GM19328 (cell line): ENCODE data around the gene CSNK2B.
A peak's percentile ranks its signal among the peaks of the same experiment; 100 is the strongest.

Source experiments
- ATAC-seq: cut with Tn5 transposase; IDR thresholded peaks from one replicate; pipeline ENCODE4 v1.9.1; 2021; ENCODE audit warnings: mild to moderate bottlenecking, moderate library complexity; ENCODE audit not compliant: unreplicated experiment

Gene CSNK2B

GRCh38 chr6:31665501-31666336 lies at the start of gene CSNK2B:
TSS of gene CSNK2B (plus strand) at chr6:31666080. CDS start at chr6:31666832, 752 bp downstream.
- peak; percentile 79 for ATAC-seq

DNA sequence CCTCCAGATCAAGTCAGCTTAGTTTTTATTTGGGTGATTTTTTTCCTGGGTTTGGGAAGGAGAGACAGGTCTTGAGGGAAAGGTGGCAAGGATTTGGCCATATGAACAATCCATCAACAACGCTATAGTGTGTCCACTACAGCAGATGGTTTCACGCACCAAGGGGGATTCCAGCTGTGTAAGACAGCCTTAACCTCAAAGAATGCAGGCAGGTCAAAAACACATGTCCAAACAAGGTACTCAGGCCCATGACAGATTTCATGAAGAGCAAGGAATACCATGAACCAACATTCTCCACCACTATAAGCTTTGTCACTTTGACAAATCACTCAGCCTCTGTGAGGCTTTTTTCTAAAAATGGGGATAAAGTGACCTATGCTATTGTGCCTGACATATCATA lies 48.9 kb upstream of the CSNK2B start:
- ATAC-seq = no peak

DNA sequence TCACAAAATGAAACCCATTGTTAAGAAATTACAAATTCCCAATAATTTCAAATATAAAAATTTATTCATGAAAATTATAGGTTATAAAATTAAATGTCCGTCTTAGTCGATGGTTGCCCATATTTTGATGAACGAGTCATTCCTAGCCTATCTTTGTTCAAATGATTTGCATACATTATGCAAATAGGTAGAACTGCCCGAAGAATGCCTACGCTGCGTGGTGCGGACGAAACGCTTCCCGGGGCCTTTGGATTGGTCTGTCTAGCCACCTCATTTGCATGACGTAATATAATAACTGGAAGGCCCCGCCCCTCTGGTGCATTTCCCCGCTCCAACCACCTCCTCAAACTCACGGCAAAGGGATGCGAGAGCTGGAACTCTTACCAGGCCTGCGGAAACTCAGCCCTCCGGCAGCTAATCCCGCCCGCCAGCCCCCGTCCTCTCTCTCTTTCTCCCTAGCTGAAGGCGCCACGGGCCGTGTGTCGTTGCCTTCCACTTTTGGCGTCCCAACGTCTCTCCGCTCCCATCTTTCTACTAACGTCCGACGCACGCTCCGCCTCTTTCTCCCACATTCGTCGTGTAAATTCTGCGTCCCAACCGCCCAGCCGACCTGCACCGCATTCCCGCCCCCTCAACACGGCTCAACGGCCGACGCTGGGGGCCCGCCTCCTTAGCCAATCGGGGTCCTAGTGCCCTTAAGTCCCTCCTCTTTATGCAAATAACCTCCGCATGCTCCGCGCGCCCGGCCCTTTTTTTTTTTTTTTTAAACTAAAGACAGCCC lies 45.9 kb upstream of the CSNK2B start:
- peak; percentile 79 for ATAC-seq

DNA sequence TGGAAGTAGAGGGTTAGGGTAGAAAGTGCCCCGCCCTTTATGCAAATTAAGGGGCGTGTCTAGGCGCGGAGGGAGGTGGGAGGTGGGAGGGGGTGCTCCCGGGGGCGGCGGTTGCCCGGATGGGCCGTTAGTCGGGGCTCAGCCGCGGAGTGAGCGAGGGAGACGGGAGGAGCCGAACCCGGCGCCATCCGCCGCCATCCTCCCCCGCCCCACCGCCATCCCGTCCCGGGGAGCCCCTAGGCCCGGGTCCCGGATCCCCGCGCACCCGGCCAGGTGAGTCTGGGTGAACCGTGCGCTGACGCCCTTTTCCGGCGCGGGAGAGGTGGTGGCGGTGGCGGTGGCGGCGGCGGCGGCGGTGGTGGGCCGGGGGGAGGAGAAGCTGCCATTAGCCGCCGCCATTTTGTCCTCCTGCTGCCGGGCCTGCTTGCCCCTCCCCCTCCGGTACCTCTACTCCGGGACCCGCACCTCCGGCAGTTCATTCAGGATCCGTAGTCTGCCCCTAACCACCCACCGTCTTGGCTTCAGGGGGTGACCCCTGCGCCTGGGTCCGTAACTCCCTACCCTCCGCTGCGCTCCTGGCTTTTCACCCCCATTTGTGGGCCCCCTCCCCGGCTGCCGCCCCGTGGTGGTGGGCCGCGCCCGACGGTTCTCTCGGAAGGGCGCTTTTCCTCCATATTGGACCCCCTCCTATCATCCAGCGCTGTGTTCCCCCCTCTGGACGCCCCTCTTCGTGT lies 45.1 kb upstream of the CSNK2B start, which contains the start of gene PRRC2A:
TSS of gene PRRC2A (plus strand) at position 130 of the 734 bp plus-strand sequence. CDS start 2,075 bp downstream, outside the sequence.
- peak; percentile 1 for ATAC-seq

DNA sequence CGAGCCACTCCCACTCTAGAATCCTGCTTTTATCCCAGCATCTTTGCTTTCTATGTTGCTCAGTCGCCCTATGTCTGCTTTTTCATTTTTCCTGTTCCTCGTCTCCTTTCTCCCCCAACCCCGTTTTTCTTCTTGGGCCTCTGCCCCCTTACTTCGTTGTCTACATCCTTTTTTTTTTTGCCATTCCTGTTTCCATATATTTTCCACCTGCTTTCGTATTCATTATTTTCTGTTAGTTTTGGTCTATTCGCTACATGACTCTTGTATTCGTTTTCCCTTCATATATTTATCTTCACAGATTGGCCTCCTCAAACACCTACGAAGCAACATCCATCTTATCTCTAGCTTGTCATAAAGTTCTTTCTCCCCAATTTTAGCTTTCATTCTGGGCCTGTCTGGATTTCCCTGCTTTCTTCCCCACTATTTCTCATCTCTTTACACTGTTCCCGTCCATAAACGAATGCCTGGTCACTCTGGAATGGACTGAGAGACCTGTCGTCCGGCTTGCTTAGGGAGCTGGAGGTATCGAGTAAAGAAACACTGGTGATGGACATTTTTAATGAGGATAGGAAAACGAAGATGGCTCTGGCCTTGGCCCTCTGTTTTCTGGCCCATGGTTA lies 44.5 kb upstream of the CSNK2B start:
- no peak for ATAC-seq

- no peak for ATAC-seq
These were observed 43.9 kb upstream of the CSNK2B start for GRCh38 chr6:31621991-31622390.

DNA sequence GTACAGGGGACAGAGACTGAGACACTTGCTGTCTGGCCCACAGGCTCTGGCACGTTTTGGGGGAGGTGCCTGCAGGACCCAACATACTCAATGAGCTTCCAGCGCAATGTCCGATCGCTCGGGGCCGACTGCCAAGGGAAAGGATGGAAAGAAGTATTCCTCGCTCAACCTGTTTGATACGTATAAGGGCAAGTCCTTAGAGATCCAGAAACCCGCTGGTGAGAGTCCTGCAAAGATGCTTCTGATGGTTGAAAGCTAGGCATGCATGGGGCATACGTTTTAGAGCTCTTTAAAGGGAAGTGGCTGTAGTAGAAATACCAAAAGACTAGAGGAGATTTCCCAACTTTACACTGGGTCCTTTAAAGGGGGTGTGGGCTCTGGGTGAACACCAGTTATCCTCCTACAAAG lies 43.2 kb upstream of the CSNK2B start:
- no peak for ATAC-seq

GRCh38 chr6:31624070-31624469 lies 41.8 kb upstream of the CSNK2B start:
- ATAC-seq = no peak

DNA sequence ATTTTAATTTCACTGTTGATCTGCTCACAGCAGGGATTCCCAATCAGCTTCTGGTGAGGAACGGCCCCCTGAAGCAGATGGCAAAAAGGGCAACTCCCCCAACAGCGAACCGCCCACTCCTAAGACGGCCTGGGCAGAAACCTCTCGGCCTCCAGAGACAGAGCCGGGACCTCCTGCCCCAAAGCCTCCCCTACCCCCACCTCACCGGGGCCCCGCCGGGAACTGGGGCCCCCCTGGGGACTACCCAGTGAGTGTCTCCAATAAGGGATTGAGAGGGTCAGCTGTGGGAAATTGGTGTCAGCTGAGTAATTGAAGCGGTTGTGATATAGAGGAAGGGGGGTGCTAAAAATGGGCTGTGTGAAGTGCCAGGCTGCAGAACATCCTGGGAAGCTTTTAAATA lies 38.9 kb upstream of the CSNK2B start:
- no peak for ATAC-seq

DNA sequence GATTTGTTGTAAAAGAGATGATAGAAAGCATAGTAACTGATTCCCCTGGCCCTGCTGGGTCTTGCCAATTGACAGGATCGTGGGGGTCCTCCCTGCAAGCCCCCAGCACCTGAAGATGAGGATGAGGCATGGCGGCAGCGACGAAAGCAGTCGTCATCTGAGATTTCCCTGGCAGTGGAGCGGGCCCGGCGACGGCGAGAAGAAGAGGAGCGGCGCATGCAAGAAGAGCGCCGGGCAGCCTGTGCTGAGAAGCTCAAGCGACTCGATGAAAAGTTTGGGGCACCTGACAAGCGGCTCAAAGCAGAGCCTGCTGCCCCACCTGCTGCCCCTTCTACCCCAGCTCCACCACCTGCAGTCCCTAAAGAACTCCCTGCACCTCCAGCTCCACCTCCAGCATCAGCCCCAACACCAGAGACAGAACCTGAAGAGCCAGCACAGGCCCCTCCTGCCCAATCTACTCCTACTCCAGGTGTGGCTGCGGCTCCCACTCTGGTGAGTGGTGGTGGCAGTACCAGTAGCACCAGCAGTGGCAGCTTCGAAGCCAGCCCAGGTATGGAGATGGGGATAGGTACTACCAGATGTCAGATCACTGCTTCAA lies 38.1 kb upstream of the CSNK2B start:
- no peak for ATAC-seq

GRCh38 chr6:31629014-31629413 lies 36.9 kb upstream of the CSNK2B start:
- ATAC-seq = no peak

GRCh38 chr6:31630177-31630934 lies 35.5 kb upstream of the CSNK2B start:
- no peak for ATAC-seq

GRCh38 chr6:31631209-31631608 lies 34.7 kb upstream of the CSNK2B start:
- ATAC-seq = no peak

GRCh38 chr6:31631681-31632278 lies 34.1 kb upstream of the CSNK2B start:
- ATAC-seq = no peak

- ATAC-seq = no peak
These were observed 33.5 kb upstream of the CSNK2B start for GRCh38 chr6:31632279-31632946.

DNA sequence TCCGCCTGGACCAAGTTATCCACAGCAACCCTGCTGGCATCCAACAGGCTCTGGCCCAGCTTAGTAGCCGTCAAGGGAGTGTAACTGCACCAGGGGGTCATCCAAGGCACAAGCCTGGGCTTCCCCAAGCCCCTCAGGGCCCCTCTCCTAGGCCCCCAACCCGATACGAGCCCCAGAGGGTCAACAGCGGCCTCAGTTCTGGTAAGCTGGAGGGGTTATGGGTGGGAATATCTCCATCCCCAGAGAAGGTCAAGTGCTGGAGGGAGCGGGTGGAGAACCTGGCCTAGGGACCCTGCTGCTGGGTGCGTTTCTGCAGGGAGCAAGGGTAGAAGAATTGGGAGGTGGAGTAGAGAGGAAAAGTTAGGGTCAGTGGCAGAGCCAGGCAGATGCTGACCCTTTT lies 32.4 kb upstream of the CSNK2B start:
- no peak for ATAC-seq

GRCh38 chr6:31634131-31634530 lies 31.7 kb upstream of the CSNK2B start:
- ATAC-seq = no peak

DNA sequence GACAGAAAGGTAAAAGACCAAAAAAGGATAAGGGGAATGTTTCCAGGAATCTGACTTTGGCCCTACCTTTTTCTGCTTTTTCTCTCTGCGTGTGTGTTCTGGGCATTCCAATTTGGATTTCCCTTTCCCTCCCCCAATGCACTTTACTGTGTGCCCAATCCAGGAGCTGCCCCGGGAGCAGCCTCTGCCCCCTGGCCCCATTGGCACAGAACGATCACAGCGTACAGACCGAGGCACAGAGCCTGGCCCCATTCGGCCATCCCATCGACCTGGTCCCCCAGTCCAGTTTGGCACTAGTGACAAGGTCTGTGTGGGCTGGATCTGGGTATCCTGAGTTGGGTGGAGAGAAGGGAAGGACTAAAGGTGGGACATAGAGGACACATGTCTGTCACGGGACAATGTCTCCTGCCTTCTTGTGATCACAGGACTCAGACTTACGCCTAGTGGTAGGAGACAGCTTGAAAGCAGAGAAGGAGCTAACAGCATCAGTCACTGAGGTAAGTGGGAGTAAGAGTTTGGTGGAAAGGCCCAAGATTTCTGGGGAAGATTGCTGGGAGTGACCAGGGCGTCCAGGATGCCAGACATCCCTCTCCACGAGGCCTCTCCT lies 30.8 kb upstream of the CSNK2B start:
- ATAC-seq = no peak
